DOHH2 (cell line): ENCODE measurements around the gene TRMT5.

ENCODE experiments used
- H3F3A ChIP-seq: fragments of 200-600 bp; sonication (generic), shearing (Covaris generic); 2 replicates; pipeline ENCODE4 v1.6.0; 2016; ENCODE audit warnings: antibody characterized with exemption, mild to moderate bottlenecking; ENCODE audit not compliant: control insufficient read depth, insufficient read depth
- H3K27ac ChIP-seq: fragments of 200-600 bp; sonication (generic); 2 replicates; pipeline ENCODE4 v1.5.1; 2014; ENCODE audit warnings: low read depth, mild to moderate bottlenecking, low read length, moderate library complexity
- H3K27me3 ChIP-seq: fragments of 200-600 bp; sonication (generic); 2 replicates; pipeline ENCODE4 v1.6.1; 2014; ENCODE audit warnings: mild to moderate bottlenecking, low read length, mixed read lengths; ENCODE audit not compliant: control insufficient read depth
- H3K36me3 ChIP-seq: fragments of 200-600 bp; sonication (generic); 2 replicates; pipeline ENCODE4 v1.6.1; 2014; ENCODE audit warnings: mild to moderate bottlenecking, low read length, moderate library complexity, mixed read lengths; ENCODE audit not compliant: control insufficient read depth
- H3K4me1 ChIP-seq: fragments of 200-600 bp; sonication (generic); 2 replicates; pipeline ENCODE4 v1.6.1; 2014; ENCODE audit warnings: mild to moderate bottlenecking, low read length, mixed read lengths; ENCODE audit not compliant: control insufficient read depth
- H3K4me2 ChIP-seq: fragments of 200-600 bp; sonication (generic); 2 replicates; pipeline ENCODE4 v1.6.0; 2014; ENCODE audit warnings: mild to moderate bottlenecking, low read length, moderate library complexity
- H3K4me3 ChIP-seq: fragments of 200-600 bp; sonication (generic); 2 replicates; pipeline ENCODE4 v1.5.1; 2014; ENCODE audit warnings: mild to moderate bottlenecking, low read length, mixed read lengths
- H3K79me2 ChIP-seq: fragments of 200-600 bp; sonication (generic); 2 replicates; pipeline ENCODE4 v1.6.1; 2014; ENCODE audit warnings: mild to moderate bottlenecking, low read length, mixed read lengths; ENCODE audit not compliant: control insufficient read depth
- H3K9me2 ChIP-seq: fragments of 200-600 bp; sonication (generic); replicated peaks from 2 replicates; pipeline ENCODE4 v1.6.1; 2014; ENCODE audit warnings: mild to moderate bottlenecking, low read length, mixed read lengths; ENCODE audit not compliant: control insufficient read depth
- H3K9me3 ChIP-seq: fragments of 200-600 bp; sonication (generic); 2 replicates; pipeline ENCODE4 v1.6.1; 2014; ENCODE audit warnings: antibody characterized with exemption, low read length, mixed read lengths; ENCODE audit not compliant: control insufficient read depth, insufficient read depth
- H4K20me1 ChIP-seq: fragments of 200-600 bp; sonication (generic); 2 replicates; pipeline ENCODE4 v1.6.0; 2014; ENCODE audit warnings: low read depth, mild to moderate bottlenecking, antibody characterized with exemption, low read length, moderate library complexity; ENCODE audit not compliant: control insufficient read depth, insufficient read depth
- EZH2phosphoT487 ChIP-seq: fragments of 200-600 bp; sonication (generic); IDR thresholded peaks from 2 replicates; pipeline ENCODE4 v1.6.1; 2017; ENCODE audit warnings: borderline replicate concordance, mild to moderate bottlenecking, antibody characterized with exemption, low read length, moderate library complexity, mixed read lengths
- TF ChIP-seq, protein P1 (sequence below): fragments of 200-600 bp; sonication (generic); IDR thresholded peaks from one replicate; pipeline ENCODE4 v1.5.1; 2014; ENCODE audit warnings: antibody characterized with exemption, mild to moderate bottlenecking, low read depth, low read length; ENCODE audit not compliant: poor library complexity, severe bottlenecking

TRMT5 gene

DNA sequence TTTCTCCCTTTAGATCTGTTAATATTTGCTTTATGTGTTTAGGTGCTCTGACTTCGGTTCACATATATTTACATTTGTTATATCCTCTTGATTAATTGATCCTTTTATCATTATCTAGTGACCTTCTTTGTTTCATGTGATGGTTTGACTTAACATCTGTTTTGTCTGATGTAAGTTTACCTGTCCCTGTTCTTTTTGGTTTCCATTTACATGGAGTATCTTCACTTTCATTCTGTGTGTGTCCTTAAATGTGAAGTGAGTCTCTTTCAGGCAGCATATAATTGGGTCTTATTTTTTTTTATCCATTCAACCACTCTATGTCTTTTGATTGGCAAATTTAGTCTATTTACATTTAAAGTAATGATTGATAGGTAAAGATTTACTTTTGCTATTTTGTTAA, 24.2 kb downstream of the TRMT5 start:
- Histone ChIP-seq H3K4me1 (no peaks in the 10 kb centered on the region), H3F3A (no peaks in the 10 kb centered on the region), H3K9me3 (peaks cover 13% of the 10 kb centered on the region)

DNA sequence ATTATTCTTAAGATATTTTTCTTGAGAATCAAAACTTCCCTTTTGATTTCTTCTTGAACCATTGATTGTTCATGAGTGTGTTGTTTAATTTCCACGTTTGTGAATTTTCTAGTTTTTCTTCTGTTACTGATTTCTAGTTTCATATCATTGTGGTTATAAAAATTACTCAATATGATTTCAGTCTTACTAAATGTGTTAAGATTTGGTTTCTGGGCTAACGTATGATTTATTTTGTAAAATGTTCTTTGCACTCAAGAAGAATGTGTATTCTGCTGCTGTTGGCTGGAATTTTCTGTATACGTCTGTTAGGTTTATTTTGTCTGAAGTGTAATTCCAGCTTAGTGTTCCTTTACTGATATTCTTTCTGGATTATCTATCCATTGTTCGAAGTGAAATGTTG, 24.7 kb downstream of the TRMT5 start:
- H3K9me3 ChIP-seq: peaks cover 13% of the 10 kb centered on the region
- H3K4me2 ChIP-seq: no peak overlapping the region

More for the DNA sequence above, 24.2 kb downstream of the TRMT5 start:
- H3K27me3 ChIP-seq: no peaks in the 10 kb centered on the region
- no peaks in the 10 kb centered on the region for H3K36me3 ChIP-seq
- H3K4me2 ChIP-seq: no peak overlapping the region
- H4K20me1 ChIP-seq: no peaks in the 10 kb centered on the region
- no peaks in the 10 kb centered on the region for H3K9me2 ChIP-seq
- H3K4me3 ChIP-seq: no peak overlapping the region
- H3K79me2 ChIP-seq: no peaks in the 10 kb centered on the region
- no peak for TF ChIP-seq EZH2phosphoT487
- TF ChIP-seq, protein P1, sequence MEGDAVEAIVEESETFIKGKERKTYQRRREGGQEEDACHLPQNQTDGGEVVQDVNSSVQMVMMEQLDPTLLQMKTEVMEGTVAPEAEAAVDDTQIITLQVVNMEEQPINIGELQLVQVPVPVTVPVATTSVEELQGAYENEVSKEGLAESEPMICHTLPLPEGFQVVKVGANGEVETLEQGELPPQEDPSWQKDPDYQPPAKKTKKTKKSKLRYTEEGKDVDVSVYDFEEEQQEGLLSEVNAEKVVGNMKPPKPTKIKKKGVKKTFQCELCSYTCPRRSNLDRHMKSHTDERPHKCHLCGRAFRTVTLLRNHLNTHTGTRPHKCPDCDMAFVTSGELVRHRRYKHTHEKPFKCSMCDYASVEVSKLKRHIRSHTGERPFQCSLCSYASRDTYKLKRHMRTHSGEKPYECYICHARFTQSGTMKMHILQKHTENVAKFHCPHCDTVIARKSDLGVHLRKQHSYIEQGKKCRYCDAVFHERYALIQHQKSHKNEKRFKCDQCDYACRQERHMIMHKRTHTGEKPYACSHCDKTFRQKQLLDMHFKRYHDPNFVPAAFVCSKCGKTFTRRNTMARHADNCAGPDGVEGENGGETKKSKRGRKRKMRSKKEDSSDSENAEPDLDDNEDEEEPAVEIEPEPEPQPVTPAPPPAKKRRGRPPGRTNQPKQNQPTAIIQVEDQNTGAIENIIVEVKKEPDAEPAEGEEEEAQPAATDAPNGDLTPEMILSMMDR: no peak
- H3K27ac ChIP-seq: no peak overlapping the region

DNA sequence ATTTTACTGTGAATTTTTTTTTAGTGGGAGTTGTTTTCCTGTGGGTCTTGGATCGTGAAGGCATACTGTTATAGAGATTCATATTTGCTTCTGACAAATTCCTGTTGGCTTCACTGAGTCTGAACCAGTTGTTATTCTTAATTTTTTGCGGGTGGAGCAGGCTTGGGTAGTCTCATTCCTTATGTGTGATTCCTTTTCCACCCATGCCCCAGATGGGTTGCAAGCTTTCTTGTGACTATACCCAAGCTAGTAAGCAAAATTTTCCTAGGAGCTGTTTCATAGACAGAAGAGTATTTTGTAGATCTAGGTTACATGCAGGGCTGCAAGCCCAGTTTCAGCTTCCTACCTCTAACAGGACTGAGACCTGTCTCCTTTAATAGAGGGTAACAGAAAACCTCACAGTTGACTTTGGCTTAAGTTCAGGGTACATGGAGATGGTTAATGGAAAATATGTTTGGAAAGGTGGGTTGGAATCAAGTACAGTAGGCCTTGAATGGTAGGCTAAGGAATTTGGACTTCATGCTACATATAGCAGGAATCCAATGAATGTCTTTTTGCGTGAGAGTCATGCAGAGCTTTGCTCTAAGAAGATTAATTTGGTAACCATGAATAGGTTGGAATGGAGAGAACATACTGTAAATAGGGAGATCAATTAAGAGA, 29.0 kb downstream of the TRMT5 start:
- no peak for TF ChIP-seq EZH2phosphoT487
- TF ChIP-seq, protein P1: no peak
- Histone ChIP-seq H3K9me3 (peaks cover 5% of the 10 kb centered on the region; the same call in 1 of the 2 replicates), H3K9me2 (no peaks in the 10 kb centered on the region), H3K4me3 (no peak overlapping the region), H3K4me2 (no peak overlapping the region), H4K20me1 (no peaks in the 10 kb centered on the region), H3K27ac (no peak overlapping the region), H3K27me3 (no peaks in the 10 kb centered on the region), H3K79me2 (no peaks in the 10 kb centered on the region), H3K36me3 (no peaks in the 10 kb centered on the region), H3F3A (no peaks in the 10 kb centered on the region), H3K4me1 (no peaks in the 10 kb centered on the region)

More for the DNA sequence above, 24.7 kb downstream of the TRMT5 start:
- Histone ChIP-seq H3K27me3 (no peaks in the 10 kb centered on the region), H3K4me1 (no peaks in the 10 kb centered on the region), H4K20me1 (no peaks in the 10 kb centered on the region), H3K4me3 (no peak overlapping the region), H3K36me3 (no peaks in the 10 kb centered on the region), H3K9me2 (no peaks in the 10 kb centered on the region), H3K79me2 (no peaks in the 10 kb centered on the region), H3K27ac (no peak overlapping the region), H3F3A (no peaks in the 10 kb centered on the region)
- TF ChIP-seq, protein P1: no peak
- TF ChIP-seq EZH2phosphoT487: no peak
